Stimulated activated CD4-positive, alpha-beta T cell treated with anti-CD3 and anti-CD28 coated beads, Interleukin-4, amount 100 ng/mL, for 24 hours (primary cell): Measurements from ENCODE around the gene STRA8.

Experiments used
- DNase-seq: peaks from one replicate; pipeline ENCODE4 v3.0.0-alpha.2; 2020

STRA8 gene

DNA sequence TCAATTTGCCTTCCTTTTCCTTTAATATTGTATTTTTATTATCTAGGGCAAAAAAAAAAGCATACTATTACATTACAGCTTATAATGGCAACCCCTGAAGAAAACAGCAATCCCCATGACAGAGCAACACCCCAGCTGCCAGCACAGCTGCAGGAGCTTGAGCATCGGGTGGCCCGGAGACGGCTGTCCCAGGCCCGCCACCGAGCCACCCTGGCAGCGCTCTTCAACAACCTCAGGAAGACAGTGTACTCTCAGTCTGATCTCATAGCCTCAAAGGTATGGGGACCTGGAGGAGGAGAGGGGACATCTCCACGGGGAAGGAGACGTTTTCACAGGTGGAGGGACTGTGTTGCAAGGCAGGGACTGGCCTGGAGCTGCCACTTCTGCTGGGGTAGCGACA, 6.8 kb downstream of the STRA8 start:
- DNase-seq = no peak

DNA sequence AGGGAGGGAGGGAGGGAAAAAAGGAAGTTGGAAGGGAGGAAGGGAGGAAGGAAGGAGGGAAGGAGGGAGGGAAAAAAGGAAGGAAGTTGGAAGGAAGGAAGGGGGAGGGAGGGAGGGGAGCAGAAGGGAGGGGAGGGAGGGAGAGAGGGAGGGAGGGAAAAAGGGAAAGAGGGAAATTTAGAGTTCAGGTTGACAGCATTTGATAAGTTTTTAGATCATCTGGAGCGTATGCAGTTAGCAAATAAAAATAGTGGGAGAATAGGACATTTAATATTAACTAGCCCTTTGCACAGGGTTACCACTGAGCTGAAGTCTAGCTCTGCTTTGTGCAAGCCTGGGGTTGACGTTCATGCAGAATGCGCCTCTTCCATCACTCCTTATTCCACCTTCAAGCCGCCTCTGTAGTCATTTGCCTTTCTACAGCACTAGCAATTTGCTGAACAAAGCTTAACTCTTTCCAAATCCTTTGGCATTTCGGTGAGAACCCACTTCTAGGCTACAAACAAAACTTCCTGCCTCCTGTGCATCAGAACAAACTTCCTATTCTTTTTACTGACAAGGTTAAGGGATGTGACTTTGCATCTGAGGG, 8.6 kb downstream of the STRA8 start:
- no peak for DNase-seq

DNA sequence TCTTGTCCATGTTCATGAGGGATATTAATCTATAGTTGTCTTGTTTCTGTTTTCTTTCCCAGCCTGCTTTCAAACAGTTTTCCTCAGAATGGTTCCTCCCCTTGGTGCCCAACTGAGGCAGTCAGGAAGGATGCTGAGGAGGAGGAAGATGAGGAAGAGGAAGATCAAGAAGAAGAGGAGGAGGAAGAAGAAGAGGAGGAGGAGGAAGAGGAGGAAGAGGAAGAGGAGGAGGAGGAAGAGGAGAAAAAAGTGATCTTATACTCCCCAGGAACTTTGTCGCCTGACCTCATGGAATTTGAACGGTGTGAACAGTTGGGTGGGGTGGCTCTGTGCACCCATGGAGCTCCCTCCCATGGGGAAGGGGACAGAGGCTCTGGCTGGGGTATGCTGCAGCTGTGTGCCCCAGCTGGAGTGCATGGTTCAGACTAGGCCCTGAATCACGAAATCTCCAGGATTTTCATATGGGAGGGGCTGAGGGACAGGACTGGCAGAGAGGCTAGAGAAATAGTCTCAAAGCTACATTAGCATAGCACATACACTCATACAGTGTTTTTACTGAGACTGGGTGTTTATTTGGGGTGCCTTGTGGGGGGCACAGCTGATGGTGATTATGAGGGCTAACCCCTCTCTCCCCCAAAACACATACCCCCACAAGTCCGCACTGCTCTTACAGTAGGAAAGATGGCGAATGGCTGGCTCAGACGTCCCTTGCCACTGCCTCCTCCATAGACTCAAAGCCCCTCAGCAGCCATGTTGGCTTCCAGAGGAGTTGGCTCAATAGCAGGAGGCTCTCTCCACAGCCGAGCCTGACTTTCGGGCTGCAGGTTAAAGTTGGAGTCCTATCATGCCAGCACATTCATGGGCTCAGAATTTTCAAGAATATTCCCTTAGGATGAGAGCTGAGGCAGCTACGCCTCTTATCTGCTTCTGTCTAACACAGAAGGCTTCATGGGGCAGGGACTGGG, 11.9 kb downstream of the STRA8 start:
- no peak for DNase-seq

DNA sequence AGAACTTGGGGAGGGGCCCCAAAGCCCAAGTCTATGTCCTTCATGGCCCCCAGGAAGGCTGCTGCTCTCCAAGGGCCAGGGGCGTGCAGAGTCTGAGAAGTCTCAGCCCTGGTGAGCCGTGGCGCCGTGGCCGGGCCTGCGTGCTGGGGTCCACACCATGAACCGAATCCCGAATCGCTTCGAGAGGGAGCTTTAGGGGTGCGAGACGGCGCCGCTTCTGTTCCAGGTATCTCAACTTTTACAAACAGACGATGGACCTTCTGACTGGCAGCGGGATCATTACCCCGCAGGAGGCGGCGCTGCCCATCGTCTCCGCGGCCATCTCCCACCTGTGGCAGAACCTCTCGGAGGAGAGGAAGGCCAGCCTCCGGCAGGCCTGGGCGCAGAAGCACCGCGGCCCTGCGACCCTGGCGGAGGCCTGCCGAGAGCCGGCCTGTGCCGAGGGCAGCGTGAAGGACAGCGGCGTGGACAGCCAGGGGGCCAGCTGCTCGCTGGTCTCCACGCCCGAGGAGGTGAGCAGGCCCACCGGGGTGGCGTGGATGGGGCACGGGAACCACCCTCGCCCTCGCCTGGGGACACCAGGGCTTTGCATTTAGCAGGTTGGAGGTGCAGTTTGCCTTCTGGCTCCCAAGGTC, 12.7 kb downstream of the STRA8 start:
- no peak for DNase-seq

DNA sequence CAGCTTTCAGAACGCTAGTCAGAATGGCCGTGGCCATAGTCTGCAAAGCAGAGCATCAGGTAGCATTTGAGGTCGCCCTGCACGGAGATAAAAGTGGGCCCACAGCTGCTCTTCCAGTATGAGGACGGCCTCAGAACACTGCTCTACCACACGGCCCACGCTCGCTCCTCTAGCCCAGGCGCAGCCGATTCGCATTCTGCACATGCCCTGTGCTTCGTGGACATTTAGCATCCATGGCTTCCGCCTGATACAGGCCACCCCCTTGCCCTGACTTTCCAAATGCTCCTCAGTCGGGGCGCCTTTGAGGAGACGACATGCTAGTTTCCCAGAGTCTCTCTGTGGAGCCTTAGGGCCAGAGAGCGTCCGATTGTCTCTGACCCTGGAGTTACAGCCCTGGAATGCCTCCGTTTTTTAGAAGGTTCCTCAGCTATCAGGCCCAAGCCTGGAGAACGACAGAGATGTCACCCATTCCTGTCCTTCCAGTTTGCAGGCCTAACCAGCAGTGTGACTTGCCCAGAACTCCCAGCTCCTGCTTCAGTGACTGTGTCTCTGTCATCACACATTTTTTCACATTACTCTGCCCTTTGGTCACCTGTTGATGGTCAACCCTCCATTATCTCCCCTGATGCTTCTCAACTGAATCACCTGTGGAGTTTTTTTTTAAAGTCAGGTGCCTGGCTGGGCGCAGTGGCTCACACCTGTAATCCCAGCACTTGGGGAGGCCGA, 14.3 kb downstream of the STRA8 start:
- no peak for DNase-seq

DNA sequence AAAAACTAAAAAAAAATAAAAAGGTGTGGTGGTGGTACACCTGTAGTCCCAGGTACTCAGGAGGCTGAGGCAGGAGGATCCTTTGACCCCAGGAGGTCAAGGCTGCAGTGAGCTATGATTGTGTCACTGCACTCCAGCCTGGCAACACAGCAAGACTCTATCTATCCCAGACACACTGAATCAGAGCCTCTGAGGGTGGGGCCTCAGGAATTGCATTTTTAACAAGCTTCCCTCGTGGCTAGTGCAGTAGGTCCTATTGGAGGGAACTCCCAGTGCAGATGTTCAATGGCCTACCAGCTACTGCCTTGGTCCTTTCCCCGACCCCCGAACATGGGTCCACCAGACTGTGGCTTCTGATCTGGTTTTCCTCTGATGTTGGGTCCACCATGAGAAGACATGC, 14.9 kb downstream of the STRA8 start:
- DNase-seq = no peak

DNA sequence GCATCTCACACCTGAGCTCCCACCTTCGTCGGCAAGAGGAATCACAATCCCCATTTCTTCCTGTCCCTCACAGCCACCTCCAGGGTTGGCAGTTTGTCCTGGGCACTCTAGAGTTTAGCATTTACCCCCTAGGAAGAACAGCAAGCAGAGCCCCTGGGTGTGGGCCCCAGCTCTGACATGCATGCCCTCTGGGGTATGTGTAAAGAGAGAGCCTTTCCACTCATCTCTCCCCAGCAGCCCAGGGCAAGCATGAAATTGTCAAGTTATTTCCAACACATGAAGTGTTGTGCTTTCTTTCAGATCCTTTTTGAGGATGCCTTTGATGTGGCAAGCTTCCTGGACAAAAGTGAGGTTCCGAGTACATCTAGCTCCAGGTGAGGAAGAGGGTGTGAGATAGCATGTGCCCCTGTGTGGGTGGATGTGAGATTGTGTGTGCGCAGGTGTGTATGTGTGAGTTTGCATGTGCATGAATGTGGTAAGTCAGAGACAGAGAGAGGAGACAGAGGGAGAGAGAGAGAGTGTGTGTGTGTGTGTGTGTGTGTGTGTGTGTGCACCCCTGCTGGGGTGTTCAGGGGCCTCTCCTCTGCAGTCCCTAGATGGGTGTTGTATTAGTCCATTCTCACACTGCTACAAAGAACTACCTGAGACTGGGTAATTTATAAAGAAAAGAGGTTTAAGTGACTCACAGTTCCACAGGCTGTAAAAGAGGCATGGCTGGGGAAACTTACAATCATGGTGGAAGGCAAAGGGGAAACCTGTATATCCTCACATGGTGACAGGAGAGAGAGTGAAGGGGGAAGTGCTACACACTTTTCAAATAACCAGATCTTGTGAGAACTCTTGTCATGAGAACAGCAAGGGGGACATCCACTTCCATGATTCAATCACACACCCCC, 18.1 kb downstream of the STRA8 start:
- DNase-seq = no peak

DNA sequence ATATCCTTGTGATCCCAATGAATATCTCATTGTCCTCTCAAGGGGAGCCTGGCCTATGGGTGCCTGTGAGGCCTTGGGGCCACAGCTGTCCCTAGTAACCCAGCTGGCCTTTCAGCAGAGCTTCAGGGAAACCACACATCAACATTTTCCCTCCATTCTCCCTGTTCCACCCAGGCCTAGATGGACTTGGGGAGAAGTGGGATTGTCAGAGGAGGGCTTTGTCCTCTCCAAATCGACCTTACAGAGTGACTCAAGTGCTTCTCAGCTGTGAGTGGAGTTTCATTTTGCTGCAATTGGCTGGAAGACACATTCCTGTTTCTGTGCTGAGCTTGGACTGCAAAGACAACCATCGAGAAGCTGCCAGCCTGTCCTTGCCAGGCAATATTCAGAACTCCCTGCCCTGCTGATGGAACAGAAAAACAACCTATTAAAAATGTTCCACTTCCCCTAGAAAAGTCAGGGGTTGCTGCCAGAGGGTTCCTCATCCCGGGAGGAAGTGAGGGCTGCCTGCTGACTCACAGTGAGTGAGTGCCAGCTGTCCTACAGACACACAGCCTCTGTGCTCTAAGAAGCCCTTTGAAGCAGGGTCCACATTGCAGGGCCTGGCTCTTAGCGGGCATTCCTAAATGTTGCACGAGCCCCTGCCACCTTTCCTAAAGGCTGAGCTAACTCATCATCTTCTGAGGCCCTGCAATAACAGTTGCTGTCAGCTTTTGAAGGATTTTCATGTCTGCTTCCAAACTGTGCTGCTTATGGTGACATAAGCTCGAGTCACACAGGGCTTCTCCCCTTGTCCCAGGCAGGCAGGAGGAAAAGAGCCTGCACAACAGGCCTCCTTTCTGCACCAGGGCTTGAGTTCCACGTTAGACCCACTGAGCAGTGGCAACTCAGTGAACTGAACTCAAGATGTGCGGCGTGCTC, 20.5 kb downstream of the STRA8 start:
- no peak for DNase-seq

DNA sequence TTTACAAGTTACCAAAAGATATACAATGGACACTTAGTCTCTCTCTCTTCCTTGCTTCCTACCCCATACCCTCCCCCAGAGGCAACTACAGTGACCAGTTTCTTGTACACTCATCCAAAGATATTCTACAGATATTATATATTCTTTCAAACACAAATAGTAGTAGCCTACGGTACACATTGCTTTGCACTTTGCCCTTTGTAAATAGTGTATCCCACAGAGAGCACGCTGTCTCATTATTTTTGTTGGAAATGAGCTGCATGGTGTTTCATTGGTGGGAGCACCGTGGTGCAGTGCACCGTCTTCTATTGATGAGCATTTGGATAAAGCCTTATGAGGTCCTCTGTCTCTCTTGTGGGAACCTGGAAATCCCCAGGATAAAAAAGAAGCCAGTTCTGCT, 24.2 kb downstream of the STRA8 start:
- DNase-seq = no peak

DNA sequence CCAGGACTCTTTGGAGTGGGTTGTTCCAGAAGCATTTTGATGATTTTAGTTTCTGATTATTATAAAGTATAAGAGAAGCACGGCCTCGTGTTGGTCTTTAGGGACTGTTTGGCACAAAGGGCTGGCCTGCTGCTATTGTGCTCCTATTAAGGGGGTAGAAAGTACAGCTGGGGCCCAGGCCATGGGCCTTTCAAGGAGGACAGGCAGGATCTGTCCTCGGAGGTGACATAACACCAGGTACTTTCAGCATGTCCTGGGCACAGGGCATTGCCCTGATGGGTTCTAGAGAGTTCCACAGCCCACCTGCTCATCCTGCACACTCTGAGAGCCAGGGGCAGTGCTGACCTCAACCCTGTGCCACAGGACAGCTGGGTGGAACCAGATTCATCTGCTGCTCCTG, 24.9 kb downstream of the STRA8 start:
- no peak for DNase-seq

DNA sequence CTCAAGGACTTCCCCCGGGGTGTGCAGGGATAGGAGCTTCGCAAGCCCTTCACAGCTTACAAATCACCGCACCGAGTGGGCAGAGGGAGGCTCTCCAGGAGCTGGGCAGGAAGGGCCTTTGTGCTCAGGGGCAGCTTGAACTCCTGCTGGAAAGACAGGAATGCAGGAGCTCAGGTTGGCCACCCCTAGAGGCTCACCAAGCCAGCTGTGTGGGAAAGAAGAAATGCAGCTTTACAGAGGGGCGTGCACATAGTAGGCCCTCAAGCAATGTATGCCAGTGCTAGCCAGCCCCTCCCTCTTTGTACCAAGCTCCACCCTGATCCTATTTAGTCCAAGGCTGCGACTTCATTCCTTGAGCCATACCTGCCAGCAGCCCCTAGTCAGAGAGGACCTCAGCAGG, 26.1 kb downstream of the STRA8 start:
- DNase-seq = no peak

DNA sequence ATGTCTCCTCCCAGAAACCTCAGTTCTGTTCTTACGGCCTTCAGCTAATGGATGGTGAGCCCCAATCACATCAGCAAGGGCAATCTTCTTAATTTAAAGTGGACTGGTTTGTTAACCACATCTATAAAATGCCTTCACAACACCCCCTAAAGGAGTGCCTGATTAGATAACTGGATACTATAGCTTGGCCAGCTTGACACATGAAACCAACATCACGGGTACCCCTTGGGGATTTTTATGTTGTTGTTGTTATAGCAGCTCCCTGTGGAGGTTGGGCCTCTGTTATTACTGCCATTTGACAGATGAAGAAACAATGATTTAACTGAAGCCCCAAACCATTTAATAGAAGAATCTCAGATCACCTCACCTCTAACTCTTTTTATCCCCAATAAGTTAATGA, 26.8 kb downstream of the STRA8 start:
- no peak for DNase-seq

DNA sequence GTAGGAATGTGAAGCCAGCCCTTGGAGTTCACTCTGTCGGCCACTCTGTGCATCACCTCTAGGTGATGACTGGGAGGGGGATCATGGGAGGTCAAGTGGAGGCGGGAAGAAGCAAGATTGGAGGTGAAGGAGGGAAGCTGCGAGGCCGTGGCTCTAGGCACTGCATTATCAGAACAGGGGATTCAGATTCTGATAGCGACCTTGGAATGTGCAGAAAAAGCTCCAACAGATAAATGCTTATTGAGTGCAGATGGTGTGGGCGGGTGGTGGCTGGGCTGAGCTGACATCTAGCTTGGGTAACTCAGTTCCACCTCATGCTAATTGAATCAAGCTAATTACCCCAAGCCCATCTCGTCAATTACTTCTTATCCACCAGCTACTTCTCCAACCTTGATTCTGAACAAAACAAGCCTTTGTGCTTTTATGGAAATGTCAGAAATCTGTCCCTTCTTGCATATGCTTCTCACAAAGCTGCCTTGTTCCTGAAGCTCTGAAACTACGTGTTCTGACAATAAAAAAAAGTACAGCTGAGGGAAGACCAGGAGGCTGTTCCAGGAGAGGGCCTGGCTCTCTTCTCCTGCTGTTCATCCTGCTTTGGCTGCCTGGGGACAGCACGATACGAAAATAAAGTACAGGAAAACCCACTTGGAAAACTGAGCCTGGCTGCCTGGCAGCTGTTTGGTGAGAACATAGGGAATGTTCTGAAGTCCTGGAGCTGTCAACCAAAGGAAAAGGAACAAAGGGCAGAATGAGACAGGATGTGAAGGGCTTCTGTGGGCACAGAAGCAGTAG, 27.5 kb downstream of the STRA8 start:
- no peak for DNase-seq

DNA sequence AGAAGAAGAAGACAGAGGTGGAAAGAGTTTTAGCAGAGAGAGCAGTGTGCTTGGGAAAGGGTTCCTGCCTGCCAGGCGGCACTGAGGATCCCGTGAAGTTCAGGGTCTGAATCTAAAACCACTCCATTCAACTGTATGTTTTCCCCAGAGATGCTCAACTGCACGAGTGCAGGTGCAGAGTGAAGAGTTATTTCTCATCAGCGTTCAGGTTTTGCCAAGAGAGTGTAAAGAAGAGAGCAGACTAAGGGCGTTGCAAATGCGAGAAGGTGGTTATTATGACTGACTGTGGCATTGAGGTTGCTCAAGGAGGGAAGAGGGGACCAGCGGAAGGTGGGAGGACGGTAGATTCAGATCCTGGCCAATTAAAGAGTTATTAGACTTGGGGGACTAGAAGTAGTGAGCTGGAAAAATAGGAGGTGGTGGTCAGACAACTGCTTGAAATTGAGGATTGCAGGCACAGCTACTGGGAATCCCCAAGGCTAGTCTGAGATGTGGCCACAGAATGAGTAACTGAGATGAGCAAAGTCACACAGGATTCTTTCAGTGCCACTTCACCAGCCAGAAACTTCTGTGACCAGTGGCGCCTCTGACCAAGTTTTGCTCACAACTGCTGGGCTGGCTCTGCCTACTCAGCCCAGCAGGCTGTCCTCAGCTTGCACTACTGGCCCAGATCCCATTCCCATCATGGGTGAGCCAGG, 29.1 kb downstream of the STRA8 start:
- DNase-seq = no peak

DNA sequence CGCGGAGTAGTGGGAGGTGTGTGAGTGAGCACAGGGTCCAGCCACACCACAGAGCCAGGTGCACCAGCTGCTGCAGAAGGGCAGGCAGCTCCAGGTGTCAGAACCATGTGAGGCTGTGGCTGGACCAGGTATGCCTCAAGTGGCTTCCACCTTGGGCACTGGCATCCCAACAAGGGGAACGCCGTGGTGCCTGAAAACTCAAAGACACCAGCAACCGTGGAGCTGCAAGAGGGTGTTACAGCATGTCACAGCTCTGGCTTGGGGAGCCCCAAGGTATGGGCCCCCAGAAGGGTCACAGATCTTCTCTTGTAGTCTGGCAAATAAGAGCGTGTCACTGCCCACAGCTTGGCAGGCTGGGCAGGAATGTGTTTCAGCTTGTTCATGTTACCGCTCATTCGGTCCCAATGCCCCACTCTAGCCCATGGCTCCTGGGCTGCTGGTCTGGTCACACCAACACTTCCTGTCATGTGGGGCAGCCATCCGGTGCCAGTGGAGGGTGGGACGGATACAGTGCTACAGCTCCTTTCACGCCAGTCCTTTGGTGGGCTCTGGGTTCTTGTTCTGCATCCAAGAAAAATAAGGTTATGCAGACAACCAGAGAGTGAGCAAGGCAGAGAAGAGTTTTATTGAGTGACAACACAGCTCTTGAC, 29.8 kb downstream of the STRA8 start:
- DNase-seq = no peak

DNA sequence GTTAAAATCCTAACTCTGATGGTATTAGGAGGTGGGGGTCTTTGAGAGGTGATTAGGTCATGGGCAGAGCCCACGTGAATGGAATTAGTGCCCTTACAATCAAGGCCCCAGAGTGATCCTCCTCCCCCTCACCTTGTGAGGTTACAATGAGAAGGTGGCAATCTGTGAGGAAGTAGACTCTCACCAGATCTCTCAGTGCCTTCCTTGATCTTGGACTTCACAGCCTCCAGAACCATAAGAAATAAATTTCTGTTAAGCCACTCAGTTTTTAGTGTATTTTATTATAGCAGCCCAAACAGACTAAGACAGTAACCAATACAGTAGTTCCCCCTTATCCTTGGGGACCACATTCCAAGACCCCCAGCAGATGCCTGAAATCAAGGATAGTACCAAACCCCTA, 32.0 kb downstream of the STRA8 start:
- no peak for DNase-seq

DNA sequence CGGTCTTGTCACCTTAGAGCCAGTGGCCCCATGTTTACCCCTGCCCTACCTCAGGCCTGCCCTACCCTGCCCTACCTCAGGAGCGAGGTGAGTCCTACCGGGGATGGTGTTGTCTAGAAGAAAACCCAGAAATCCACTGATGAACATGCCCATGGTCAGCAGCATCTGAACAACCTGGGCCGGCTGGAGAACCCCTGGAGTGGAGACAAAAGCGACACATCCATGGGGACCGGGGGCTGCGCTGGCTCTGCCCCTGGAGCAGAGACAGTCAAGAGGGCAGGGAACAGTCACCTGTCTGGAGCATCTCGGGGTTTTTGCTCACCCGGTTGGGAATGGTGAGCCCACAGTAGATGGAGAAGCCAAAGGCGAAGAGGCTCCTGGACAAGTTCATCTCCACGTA, 36.3 kb downstream of the STRA8 start:
- no peak for DNase-seq

DNA sequence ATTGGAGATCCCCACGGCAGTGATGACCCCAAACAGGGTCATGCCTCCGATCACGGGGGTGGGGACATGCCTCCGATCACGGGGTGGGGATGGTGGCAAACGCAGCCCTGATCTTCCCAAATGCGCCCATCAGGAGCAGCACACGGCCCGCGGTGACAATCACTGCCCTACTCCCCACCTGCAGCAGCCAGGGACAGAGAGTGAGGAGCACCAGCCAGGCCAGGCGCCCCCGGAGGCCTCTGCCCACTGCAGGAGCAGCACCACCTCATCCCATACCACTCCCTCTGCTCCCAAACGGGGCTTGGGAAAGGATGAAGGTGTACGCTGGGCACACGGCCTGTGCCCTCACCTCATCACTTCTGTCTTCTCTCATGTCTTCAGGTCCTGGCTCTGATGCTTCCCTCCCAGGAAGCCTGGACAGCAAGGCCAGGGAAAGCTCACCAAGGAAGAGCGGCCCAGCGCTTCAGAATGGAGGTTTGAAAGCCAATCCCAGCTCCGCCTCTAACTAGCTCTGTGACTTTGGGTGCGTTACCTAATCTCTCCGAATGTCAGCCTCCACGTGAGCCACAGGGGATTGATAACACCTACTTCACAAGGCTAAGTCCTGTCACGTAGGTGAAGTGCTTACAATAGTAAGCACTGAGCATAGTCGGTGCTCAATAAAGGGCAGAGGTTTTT, 37.1 kb downstream of the STRA8 start:
- no peak for DNase-seq

DNA sequence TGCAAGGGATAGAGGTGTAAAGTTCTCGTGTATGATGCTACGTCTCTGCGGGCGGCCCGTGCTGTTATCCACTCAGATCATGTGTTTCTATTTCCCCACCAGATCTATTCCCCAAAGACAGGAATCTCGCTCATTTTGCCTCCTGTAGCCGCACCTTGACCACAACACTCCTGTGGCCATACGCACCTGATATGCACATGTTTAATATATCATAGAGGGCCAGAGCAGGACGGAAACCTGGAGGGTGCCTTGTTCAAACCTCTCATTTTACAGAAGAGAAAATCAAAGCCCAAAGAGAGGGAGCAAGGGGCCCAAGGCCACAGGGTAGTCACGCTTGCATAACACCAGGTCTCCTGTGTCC, 37.6 kb downstream of the STRA8 start:
- no peak for DNase-seq
